HG02763 (cell line): ENCODE results near the gene TNC.
"Not testable (repeated sequence)": the region's sequence is repeated elsewhere in the genome, so short reads cannot be mapped to it uniquely, and the experiment has no call there.

Source experiments
- ATAC-seq: cut with Tn5 transposase; IDR thresholded peaks from one replicate; pipeline ENCODE4 v1.9.1; 2021; ENCODE audit warnings: mild to moderate bottlenecking, moderate library complexity; ENCODE audit not compliant: unreplicated experiment

TNC gene

GRCh38 chr9:115135821-115136778, 18.1 kb upstream of the TNC start:
- ATAC-seq, result no peak

DNA sequence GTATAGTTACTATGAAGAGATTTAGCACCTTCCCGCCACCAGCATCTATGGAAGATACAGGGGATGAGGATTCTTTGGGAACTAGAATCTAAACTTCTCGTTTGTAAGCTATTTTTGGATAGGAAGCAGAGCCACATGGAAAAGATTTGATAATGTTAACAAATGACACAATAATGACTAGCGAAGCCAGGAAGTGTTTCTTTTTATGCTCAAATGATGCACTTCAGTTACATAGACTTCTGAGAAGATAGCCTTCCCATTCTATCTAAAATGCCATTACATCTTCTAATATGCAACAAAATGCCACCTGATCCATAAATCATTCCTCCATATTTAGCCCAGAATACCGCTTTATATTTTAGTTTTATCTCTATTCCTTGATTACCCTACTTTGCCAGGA, 17.0 kb upstream of the TNC start:
- no peak for ATAC-seq

DNA sequence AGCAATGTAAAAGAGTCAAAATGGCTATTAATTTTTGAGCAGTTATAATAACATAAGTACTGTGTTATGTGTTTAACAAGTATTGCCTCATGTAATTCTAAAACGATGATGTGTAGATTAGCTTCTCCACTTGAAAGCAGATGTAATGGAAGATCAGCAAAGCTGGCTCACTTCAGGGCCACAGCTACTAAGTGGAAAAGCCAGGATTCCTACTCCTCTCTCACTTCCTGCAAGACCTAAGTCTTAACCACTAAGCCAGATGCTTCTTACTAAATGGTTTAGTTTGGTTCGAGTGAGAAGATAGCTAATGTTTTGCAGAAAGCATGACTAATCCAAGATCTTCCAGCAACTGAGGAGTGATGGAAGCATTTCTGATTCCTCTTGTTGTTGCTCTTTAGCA, 15.7 kb upstream of the TNC start:
- no peak for ATAC-seq

GRCh38 chr9:115132648-115133047, 14.7 kb upstream of the TNC start:
- no peak for ATAC-seq

DNA sequence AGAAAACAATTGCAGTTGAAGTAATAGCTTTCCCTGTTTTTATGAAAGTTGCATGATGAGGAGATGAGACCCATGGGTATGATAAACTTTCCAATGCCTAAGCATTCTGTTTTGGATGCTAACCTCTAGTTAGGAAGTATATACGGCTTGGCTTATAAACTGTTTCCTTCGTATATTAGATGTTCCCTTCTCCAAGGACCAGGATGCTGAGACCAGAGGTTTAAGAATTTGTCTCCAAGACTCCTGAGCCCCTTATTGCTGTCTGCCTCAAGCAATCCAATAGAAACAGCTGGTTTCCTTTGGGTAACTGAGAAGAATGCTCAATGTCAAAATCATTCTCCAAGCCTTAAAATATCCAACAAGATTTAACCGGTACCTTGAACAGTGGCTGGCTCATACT, 12.2 kb upstream of the TNC start:
- ATAC-seq, result no peak

GRCh38 chr9:115128726-115129125, 10.8 kb upstream of the TNC start:
- ATAC-seq, result not testable (repeated sequence)

DNA sequence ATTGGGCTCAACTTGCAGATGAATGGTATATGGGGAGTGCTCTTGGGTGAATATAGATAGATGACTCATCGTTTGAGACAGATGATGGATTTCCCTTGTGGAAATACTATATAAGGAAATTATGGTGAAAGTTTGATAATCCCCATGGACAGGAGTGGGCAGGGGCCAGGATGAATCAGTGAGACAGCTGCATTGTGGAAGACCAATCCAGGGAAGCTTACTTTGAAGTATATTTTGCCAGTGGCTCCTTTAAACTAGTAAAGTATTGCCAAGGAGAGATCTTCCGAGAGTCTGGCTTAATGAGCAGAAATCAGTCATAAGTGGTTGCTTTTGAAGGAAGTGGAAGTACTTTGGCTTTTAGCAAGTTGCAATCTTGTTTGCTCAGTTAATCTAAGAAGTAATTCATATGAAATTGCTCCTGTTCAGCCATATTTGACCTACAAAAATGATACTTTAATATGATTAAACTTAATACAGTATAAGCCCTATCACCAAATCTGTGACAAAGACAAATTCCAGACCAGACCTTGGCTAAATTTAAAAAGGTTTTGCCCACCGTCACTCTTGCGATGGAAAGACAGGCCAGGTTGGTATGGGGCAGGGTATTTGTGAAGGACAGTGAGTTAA, 9.3 kb upstream of the TNC start:
- ATAC-seq, result no peak

GRCh38 chr9:115126404-115126803, 8.4 kb upstream of the TNC start:
- ATAC-seq, result no peak

GRCh38 chr9:115122937-115123336, 5.0 kb upstream of the TNC start:
- ATAC-seq, result no peak

- ATAC-seq, result no peak
These were observed 3.2 kb upstream of the TNC start for GRCh38 chr9:115121181-115121580.

- ATAC-seq, result no peak
These were observed 892 bp upstream of the TNC start for GRCh38 chr9:115118879-115119218.

DNA sequence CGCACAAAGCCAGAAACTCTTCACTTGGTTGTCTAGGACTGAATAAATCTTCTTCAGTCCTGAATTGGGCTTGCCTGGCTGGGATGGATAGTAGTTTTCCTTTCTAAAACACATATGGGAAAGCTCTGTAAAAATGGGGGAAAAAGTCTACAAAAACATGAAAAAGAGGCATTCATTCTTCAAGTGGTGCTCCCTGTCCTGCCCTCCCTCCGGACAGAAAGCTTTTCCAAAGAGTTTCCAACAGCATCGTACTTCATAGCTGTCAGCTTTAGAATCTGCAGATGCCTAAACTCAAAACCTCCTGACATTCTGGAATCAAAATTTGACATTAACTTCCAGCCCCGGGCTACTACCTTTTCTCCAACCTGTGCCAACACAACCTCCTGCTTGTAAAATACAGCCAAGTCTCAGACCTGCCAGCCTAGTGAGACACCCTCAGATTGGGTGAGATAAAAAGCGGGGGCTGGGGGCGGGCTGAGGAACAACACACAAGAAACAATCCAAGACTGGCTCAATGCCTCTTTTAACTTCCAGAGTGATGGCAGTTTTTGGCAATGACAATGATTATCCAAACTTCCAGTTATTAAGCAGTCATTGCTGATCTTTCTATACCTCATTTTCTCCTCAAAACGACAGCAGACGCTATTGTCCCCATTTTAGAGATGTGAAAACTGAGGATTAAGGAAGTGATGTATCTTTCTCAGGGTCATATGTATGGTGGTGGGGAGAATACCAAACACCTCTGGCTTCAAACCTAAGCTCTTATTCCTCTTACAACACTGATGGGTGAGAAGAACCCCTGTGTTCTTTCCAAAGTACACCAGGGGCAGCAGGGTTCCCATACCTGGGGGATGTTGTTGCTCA, 1.3 kb downstream of the TNC start:
- no peak for ATAC-seq

- no peak for ATAC-seq
These were observed 2.0 kb downstream of the TNC start for GRCh38 chr9:115115924-115116323.

DNA sequence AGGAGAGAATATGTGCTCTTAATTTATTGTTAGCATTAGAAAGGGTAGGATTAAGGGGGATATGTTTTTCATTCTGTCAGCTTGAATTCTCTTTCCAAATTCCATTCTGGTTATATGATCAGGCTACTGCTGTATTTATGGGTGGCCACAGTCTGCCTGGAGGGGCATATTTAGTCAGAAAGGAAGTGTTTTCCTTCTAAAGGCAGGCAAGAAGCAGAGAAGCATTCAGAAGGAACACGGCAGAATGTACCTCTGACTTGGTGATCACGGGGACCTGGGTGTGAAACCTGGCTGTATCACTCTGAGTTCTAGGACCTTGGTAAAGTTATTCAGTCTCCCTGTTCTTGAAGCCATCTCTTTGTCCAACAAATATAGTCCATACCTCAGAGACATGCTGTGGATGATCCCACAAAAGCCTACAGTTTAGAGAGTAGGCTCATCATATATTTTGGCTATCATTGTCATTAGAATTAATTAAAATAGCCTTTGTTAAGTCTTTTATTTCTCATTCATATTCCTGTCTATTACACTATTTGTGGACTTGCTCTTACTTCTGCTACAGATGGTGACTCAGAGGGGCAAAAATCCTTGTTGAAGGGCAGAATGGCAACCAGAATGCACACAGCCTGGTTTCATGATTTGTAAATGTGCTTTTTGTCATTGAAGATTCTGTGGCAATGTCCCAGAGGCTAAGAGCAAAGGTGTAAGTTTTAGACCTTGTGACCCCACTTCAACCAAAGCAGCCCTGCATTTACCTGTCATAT, 2.7 kb downstream of the TNC start:
- ATAC-seq, result no peak

GRCh38 chr9:115114546-115114945, 3.4 kb downstream of the TNC start:
- no peak for ATAC-seq

DNA sequence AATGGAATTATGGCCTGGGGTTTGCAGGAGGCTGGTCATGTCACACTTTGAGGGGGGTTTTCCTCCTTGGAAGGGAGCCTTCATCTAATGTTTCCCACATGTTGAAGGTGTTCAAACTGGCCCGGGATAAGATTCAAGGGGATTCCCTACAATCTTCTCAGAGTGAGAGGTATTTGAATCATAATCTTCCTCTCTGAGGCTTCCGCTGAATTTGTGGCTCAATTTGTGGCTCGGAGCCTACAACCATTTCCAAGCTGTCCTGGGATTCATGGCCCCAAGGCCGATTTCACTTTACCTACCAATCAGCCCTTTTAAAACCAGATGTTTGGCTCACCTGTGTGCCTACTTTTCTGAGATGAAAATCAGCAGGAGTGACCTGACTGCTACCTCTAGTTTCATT, 3.9 kb downstream of the TNC start:
- no peak for ATAC-seq

- ATAC-seq, result no peak
These were observed 6.1 kb downstream of the TNC start for GRCh38 chr9:115111874-115112273.

DNA sequence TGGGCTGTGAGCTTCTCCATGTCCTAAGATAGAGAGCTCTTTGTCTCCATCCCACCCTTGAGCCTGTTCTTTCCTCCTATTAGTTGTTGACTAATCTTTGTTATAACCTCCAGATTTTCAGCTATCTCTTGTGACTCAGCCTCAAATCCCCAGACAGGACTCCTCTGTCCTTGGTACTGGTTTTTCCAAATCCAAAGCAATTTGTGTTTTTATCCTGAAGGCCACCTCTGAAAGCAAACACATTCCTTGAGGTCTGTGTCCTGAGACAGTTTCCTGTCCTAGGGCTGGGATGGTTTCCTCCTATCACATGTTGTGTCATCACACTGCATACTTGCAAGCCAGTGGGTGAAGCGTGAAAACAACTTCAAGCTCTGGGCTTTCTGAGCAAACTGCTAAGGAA, 8.5 kb downstream of the TNC start:
- ATAC-seq, result no peak

DNA sequence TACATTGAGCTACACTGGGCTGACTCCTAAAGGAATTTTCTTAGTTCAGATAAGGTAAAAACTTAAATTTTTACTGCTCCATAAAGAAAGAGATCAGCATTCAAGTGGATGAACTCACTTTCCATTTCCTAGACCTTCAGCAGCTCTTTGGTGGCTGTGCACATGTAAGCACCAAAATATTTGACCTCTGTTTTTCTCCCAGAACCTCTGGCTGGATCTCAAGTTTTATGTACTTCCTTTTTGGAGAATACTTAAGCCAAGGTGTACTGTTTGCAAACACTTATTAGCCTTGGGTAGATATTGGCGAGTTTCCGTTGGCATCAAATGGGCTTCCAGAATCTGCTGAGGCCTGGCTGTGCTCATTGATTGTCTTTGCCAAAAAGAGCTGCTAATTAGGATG, 10.3 kb downstream of the TNC start:
- no peak for ATAC-seq

DNA sequence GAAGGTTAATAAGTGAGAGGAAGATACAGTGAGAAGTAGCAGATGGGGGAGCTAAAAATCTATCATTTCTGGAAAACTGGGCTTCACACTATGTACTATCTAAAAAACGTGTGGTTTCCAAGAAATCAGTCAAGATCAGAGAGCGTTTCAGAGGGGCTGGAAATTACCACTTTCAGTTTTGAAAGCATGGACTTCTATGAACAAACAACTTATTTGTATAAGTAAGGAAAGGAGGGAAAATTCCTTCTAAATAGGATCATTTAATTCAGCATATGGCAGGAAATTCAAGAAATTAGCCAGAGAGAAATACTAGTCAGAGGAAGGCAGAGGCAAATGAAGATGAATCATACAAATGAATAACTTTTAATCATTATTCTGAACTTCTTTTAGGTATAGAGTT, 11.3 kb downstream of the TNC start:
- no peak for ATAC-seq

DNA sequence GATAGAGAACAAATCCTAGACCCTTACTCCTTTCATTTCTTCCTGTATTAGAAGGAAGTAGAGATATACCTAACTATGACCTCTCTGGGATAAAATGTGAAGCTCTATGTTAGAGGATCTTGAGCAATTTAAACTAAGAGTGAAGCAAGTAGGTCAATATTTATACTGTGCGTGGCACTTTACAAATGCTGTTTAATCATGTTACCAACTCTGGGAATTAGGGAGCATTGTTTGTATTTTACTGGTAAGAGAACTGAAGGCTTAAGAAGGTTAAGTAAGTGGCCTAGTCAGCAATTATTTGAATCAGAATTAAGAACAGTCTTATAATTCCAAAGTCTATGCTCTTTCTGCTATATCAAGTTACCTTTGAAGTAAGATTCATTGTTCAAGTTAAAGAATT, 12.0 kb downstream of the TNC start:
- no peak for ATAC-seq
